ENCODE results near the gene SELENOM.
A peak's percentile ranks its signal among the peaks of the same experiment; 100 is the strongest.

- TF ChIP-seq CTCF (IDR thresholded peaks at IDR 0.05; ENCODE audit: insufficient read depth, low read length): peak; percentile 24
- TF ChIP-seq, protein P1, sequence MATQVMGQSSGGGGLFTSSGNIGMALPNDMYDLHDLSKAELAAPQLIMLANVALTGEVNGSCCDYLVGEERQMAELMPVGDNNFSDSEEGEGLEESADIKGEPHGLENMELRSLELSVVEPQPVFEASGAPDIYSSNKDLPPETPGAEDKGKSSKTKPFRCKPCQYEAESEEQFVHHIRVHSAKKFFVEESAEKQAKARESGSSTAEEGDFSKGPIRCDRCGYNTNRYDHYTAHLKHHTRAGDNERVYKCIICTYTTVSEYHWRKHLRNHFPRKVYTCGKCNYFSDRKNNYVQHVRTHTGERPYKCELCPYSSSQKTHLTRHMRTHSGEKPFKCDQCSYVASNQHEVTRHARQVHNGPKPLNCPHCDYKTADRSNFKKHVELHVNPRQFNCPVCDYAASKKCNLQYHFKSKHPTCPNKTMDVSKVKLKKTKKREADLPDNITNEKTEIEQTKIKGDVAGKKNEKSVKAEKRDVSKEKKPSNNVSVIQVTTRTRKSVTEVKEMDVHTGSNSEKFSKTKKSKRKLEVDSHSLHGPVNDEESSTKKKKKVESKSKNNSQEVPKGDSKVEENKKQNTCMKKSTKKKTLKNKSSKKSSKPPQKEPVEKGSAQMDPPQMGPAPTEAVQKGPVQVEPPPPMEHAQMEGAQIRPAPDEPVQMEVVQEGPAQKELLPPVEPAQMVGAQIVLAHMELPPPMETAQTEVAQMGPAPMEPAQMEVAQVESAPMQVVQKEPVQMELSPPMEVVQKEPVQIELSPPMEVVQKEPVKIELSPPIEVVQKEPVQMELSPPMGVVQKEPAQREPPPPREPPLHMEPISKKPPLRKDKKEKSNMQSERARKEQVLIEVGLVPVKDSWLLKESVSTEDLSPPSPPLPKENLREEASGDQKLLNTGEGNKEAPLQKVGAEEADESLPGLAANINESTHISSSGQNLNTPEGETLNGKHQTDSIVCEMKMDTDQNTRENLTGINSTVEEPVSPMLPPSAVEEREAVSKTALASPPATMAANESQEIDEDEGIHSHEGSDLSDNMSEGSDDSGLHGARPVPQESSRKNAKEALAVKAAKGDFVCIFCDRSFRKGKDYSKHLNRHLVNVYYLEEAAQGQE (IDR thresholded peaks at IDR 0.05; ENCODE audit: insufficient replicate concordance, low read depth): no peak
Observed at GRCh38 chr22:31082606-31083376, 24.6 kb downstream of the SELENOM start.
